Stimulated activated CD4-positive, alpha-beta T cell treated with anti-CD3 and anti-CD28 coated beads, Interleukin-4, amount 100 ng/mL, for 1 hour (primary cell): ENCODE data around the gene COL11A2.
"Not testable (repeated sequence)": the region's sequence is repeated elsewhere in the genome, so short reads cannot be mapped to it uniquely, and the experiment has no call there.

Experiments used
- DNase-seq: peaks from one replicate; pipeline ENCODE4 v3.0.0-alpha.2; 2020

The COL11A2 gene

DNA sequence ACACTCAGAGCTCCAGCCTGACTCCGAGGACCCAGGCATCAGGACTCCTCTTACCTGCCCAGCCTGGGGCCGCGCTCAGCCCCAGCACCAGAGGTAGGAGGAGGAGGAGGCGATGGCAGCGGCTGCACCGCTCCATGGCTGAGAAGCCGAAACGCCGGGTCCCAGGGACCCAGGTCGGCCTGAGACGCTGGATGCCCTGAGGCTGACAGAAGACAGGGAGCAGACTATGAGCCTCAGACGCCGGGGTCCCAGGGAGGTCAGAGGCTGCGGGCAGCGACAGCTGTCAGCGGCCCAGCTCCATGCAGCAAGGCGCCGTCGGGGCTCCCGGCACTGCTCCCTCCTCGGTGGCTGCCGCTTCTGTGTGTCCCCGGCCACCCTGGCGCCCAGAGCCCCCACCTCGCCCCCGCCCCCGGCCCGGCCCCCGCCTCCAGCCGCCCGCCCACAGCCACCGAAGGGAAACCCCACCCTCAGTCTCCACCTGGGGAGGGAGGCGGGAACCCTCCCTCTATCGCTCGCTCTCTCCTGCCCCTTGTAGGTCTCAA lies at the start of gene COL11A2:
TSS of gene COL11A2 (minus strand) at position 363 of the 542 bp plus-strand sequence. CDS start at position 136, 227 bp downstream.
- DNase-seq, result peak; percentile 30

DNA sequence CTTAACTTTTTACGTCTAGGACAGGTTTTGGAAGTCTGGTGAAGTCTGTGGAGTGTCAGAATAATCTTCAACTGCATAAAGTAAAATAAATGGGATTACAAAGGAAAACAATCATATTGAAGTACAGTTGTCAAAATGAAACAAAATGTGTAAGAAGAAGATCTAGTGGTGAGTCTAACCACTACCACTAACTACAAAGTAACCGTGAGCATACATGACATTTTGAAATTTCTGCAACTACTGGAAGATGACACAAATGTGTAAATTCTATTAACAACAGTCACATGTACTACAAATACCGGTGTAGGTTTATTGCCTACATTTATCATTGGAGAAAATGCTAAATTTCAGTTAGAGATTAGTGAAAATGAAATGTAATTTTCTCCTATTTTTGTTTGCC lies 49.7 kb upstream of the COL11A2 start:
- DNase-seq, result no peak

DNA sequence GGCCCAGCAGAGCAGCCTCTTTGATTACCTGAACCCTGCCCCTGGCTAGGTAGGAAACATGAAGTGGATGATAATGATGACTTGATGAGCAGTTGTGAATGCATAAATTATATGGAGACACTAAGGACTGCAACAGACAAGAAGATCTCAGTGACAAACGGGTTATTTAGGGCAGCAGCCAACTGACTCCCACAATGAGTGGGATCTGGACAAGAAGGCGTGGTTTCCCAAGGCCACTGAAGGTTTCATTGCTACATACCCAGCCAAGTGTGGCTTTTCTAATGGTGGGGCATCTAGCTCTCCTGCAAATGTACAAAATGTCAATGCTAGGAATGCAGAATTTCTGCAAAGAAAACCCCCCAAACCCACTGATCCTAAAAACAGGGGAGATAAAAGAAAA lies 45.5 kb upstream of the COL11A2 start:
- no peak for DNase-seq

DNA sequence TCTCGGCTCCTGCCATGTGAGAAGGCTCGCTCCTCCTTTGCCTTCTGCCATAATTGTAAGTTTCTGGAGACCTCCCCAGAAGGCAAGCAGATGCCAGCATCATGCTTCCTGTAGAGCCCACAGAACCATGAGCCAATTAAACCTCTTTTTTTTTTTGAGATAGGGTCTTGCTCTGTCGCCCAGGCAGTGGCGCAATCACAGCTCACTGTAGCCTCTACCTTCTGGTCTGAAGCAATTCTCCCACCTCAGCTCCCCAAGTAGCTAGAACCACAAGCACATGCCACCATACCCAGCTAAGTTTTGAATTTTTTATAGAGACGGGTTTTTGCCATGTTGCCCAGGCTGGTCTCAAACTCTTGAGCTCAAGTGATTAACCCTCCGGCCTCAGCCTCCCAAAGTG lies 44.6 kb upstream of the COL11A2 start:
- no peak for DNase-seq

DNA sequence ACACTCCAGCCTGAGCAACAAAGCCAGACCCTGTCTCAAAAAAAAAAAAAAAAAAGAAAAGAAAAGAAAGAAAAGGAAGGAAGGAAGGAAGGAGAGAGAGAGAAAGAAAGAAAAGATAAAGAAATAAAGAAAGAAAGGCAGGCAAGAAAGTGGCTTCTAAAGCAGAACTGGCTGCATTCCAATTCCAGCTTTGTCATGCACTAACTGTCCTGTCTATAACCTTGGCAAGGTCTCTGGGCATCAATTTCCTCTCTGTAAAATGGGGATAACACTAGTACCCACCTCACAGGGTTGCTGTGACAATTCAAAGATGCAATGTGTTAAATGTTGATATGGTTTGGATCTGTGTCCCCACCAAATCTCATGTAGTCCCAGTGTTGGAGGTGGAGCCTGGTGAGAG lies 44.1 kb upstream of the COL11A2 start:
- DNase-seq, result no peak

- no peak for DNase-seq
Observed at GRCh38 chr6:33235221-33235634, 43.0 kb upstream of the COL11A2 start.

DNA sequence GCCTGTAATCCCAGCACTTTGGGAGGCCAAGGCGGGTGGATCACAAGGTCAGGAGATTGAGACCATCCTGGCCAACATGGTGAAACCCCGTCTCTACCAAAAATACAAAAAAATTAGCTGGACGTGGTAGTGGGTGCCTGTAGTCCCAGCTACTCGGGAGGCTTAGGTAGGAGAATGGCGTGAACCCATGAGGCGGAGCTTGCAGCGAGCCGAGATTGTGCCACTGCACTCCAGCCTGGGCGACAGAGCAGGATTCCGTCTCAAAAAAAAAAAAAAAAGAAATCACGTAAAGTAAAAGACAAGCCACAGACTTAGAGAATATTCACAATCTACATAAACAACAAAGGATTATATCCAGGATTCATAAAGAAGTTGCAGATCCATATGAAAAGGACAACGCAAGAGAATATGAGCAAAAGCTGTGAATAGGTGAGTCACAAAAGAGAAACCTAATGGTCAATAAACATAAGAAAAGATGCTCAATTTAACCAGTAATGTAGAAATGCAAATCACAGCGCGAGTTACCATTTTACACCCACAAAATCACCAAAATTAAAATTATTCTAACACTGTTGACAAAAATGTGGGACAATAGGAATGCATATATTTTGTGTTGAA lies 34.3 kb upstream of the COL11A2 start:
- not testable (repeated sequence) for DNase-seq

DNA sequence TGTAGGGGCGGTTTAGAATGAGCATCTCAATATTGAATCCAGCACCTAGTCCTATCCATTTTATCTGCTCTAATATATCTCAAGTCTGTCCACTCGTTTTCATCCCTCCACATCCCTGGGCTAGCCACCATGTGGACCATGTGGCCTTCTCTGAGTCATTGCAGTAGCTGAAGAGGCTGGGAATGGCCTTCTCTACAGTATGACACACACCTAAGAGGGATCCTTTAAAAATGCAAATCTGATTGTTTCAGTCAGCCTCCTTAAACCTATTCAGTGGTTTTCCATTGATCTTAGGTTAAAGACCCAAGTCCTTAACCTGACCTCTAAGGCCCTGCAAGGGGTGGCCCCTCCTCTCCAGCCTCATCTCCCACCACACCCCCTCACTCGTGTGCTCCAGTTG lies 25.4 kb upstream of the COL11A2 start:
- no peak for DNase-seq

DNA sequence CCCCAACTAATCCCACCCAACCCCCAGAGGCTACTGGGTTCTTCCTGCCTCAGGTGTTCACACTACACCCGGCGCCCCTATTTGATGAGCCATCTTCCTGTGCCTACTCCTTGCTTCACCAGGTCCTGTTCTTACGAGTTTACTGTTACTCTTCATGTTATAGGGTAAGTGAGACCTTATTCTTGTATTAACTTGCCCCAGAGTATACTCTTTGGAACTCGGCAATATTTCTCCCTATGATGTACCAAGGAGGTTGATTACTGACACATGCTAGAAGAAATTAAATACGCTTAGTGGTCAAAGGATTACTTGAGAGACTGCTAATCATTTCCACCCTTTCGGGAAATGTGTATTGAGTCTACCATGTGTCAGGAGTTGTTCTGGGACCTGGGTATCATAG lies 25.0 kb upstream of the COL11A2 start:
- no peak for DNase-seq

GRCh38 chr6:33216117-33216649 lies 23.9 kb upstream of the COL11A2 start:
- DNase-seq, result no peak

DNA sequence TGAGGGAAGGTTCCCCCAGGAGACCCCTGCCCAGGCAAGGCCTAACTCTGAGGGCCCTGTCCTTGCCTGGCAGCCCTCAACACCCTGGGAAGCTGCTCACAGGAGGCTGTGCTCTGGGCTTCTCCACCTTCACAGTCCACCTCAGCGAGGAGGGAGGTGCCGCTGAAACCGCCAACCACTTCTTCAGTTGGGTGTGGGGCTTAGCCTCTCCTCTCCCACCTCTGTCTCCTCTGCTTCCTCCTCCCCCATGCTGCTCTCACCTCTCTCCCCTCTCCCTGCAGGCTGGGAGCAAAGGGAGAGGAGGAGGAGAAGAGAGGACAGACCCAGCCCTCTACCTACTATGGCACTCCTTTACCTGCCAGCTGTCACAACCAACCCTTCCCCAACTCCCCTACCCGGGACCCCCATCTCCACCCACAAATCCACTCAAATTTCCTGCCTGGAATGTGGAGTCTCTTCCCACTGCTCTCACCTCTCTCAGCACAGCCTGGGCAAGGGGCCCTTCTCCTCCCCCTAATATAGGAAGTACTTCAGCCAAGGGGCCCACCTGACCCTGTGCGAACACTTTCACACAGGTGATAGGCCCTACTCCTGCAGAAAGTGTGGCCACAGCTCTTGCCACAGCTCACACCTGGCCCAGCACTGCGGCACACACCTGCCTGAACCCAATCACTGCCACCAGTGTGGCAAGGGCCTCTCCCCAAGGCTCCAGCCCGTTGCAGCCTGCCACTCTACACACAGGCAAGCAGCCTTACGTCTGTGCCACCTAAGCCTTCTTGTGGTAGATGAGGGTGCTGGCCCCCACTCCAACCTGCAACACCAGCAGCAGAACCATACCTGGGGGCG lies 23.2 kb upstream of the COL11A2 start:
- DNase-seq, result no peak

DNA sequence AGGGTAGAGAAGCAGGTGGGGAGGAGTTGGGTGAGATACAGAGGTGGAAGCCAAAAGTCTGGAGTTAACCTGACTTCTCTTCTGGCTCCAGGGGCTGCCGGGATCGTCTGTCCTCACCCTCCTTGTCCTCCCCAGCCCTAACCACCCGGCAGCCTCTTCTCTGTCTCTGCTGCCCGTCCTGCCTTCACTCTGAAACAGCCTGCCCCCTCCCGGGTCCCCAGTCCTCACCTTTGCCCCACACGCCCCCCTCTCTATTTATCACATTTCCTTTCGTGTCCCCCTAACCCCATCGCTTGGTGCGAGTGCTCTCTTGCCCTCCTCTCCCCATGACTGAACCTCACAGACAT lies 21.7 kb upstream of the COL11A2 start:
- DNase-seq, result no peak

GRCh38 chr6:33213166-33213988 lies 21.1 kb upstream of the COL11A2 start:
- DNase-seq, result peak; percentile 22

DNA sequence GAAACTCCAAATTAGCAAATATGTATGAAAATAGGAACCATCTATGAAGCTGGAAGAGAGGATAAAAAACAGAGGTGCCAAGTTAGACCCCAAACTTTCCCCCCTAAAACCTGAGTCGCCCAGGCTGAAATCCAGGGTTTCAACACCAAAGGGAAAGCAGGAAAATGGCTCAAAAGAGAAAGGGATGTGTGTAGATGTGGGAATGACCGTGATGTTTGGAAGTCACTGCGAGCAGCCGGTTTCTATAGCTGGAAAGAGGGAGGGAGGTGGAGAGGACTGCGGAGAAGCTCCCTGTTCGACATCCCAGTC lies 20.5 kb upstream of the COL11A2 start:
- DNase-seq, result no peak

DNA sequence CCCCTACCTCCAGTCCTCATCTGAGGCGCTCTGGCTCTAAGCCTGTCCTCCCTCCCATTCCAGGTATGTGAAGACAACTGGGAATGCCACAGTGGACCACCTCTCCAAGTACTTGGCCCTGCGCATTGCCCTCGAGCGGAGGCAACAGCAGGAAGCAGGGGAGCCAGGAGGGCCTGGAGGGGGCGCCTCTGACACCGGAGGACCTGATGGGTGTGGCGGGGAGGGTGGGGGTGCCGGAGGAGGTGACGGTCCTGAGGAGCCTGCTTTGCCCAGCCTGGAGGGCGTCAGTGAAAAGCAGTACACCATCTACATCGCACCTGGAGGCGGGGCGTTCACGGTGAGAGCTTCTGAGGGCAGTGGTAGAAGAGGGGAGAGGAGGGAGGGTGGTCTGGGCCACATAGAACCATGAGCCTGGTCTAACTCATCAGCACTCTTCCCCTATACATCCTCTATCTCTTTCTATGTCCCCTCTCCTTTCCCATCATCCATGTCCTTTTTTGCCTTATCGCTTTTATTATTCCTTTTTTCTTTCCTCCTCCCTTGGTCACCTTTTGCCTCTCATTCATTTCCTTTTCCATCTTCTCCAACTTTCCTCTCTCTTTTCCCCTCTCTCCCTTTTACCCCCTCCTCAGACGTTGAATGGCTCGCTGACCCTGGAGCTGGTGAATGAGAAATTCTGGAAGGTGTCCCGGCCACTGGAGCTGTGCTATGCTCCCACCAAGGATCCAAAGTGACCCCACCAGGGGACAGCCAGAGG lies 19.6 kb upstream of the COL11A2 start:
- DNase-seq, result no peak

DNA sequence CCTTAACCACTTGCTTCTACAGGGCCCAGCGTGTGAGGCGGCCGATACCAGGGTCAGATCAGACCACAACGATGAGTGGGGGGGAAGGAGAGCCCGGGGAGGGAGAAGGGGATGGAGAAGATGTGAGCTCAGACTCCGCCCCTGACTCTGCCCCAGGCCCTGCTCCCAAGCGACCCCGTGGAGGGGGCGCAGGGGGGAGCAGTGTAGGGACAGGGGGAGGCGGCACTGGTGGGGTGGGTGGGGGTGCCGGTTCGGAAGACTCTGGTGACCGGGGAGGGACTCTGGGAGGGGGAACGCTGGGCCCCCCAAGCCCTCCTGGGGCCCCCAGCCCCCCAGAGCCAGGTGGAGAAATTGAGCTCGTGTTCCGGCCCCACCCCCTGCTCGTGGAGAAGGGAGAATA lies 18.9 kb upstream of the COL11A2 start:
- no peak for DNase-seq

DNA sequence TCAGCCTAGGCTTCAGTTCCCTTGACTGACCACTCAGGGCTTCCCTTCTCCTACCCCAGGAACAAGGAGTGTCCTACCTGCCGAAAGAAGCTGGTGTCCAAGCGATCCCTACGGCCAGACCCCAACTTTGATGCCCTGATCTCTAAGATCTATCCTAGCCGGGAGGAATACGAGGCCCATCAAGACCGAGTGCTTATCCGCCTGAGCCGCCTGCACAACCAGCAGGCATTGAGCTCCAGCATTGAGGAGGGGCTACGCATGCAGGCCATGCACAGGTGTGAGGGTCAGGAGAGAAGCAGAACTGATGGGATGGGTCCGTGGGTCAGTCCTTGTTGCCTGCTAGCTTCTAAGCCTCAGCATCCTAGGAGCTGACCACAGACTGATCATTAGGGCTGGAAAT lies 17.6 kb upstream of the COL11A2 start:
- no peak for DNase-seq

DNA sequence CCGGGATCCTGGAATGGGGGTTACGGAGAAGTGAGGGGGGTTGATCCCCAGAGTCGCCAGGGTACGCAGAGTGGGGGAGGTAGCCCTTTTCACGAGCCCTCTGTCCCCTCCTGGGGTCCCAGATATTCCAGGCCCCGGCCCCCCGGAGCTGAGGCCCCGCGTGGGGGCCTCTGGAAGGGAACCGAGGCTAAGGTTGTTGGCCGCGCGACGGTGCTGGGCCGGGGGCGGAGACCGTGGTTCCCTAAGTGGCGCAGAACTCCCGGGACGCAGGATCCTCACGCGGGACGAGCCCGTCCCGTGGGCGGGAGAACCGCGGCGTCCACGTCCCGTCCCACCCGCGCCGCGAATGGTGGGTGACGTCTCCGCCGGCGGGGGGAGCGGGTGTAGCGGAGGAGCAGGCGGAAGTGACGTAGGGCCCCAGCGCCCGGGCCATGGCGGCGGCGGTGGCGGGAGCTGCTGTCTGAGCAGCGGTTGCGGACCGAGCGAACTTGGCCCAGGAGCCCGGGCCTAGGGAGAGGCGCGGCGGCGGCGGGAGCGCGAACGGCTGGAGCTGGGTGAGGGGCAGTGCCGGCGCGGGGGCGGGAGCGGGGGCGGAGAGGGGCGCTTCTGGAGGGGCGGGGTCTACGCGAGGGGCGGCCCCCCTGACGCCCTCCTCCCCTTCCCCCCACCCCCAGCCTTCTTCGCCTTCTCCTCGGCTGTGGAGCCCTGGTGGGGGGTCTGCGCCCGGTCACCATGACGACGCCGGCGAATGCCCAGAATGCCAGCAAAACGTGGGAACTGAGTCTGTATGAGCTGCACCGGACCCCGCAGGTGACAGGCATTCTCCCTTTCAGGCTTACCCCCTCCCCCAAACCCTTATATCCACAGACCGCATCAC lies 16.1 kb upstream of the COL11A2 start, which contains the start of gene RING1:
TSS of gene RING1 (plus strand) at position 410 of the 877 bp plus-strand sequence. CDS start at position 733, 323 bp downstream.
- DNase-seq, result peak; percentile 90

DNA sequence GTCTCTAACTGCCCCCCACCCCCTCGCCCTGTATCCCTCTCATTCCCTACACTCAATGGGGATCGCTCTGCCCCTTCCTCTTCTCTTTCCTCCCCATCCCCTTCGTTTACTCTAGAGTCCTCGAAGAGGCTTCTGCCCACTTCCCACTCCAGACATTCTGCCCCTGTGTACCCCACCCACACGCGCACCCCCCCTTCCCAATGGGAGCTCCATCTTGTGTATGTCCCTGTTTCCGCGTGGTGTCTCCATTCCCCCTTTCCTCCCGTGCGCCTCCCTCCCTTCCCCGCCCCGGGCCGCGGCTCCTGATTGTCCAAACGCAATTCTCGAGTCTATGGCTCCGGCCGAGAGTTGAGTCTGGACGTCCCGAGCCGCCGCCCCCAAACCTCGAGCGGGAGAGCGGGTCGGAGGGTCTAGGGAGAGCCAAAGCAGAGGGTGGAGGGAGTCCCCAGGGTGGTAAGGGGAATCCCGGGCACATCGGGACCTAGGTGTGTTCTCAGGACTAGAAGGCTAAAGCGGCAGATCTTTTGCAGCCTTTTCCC lies 15.4 kb upstream of the COL11A2 start:
- DNase-seq, result peak; percentile 28

DNA sequence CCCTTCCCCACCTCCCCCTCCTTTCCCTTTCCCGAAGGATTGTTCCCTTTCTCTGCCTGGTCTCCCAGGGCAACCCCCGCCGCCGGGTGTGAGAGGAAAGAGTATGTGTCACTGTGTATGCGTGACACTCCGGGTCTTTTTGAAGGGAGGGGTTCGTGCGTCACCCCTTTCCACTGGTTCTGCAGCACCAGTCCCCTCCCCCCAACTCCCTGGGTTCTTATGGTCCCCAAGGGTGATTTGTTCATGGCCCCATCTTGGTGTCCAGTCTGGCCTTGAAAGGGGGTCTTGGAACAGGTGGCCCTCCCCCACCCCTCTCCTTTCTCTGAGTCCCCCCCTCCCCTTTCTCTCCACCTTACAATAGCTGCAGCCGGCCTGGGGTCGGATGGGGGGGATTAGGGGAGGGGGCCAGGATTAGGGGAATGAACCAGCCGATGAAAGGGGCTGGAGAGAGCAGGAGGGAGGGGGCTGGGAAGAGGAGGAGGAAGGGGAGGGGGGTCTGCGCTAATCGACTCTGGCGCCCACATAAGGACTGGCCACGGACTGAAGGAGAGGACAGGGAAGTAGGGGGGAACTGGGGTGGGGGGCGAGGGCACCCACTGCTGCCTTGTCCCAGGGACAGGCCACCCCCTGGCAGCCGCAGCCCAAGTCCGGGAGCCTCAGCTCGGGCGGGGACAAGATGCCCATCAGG lies 14.7 kb upstream of the COL11A2 start:
- no peak for DNase-seq
